ENCODE measurements around the gene MLLT6. TPM values are rescaled to one million over a fixed set of nuclear protein-coding genes. Genes with fewer than 3 reads are reported as not detected.

Gene MLLT6
- total and polyA plus RNA-seq, 2 of the 13 experiments (the other 11 are each of a cell fraction or from before 2014, with no cell fraction given): 50.7 to 69.5 TPM

GRCh38 chr17:38726145-38726544, 21.1 kb downstream of the MLLT6 start (continued):
- TF ChIP-seq ZNF646 (CRISPR knock-in tag; IDR thresholded peaks at IDR 0.05) (peak; percentile 50; the same call in 1 of the 2 replicates), AGO2 (optimal IDR thresholded peaks at IDR 0.05; ENCODE audit: low read depth, low read length) (peak; percentile 36)

GRCh38 chr17:38727736-38728135, 22.7 kb downstream of the MLLT6 start:
- BruUV-seq (replicated peaks): no TSS peak
- H3K4me2 ChIP-seq (ENCODE audit: low read depth, low read length): no peak overlapping the region
- no peak overlapping the region for H2AFZ ChIP-seq (ENCODE audit: low read length)
- no peaks in the 10 kb centered on the region for H3K27me3 ChIP-seq (ENCODE audit: control insufficient read depth in 1 of 2, insufficient read depth in 2 of 2, low read length in 2 of 2)
- in situ Hi-C loops (cut with HindIII; ENCODE audit: extremely low pct_ligation_motif_present, low pct_unique_long_range_greater_than_20kb): no loop called here
- no peak overlapping the region for H3K27ac ChIP-seq (ENCODE audit: extremely low read length, insufficient read depth, low read length)
- POLR2A ChIA-PET: interaction anchor here (0.7 to 3.0 kb wide), 8 partner anchors 9 to 126 kb away, joined by 3 to 29 read pairs (median 6); partner anchors contain the start of genes MLLT6 and PSMB3
- 95% methylated on average over 5 of the region's 5 CpGs for WGBS (ENCODE audit: low lambda C conversion rate)
- intact Hi-C loops (cut with micrococcal nuclease; ENCODE audit: unreplicated experiment): no loop called here
- H3K79me2 ChIP-seq (ENCODE audit: insufficient read depth, low read length): peaks cover 24% of the 10 kb centered on the region
- TF ChIP-seq, protein P1, sequence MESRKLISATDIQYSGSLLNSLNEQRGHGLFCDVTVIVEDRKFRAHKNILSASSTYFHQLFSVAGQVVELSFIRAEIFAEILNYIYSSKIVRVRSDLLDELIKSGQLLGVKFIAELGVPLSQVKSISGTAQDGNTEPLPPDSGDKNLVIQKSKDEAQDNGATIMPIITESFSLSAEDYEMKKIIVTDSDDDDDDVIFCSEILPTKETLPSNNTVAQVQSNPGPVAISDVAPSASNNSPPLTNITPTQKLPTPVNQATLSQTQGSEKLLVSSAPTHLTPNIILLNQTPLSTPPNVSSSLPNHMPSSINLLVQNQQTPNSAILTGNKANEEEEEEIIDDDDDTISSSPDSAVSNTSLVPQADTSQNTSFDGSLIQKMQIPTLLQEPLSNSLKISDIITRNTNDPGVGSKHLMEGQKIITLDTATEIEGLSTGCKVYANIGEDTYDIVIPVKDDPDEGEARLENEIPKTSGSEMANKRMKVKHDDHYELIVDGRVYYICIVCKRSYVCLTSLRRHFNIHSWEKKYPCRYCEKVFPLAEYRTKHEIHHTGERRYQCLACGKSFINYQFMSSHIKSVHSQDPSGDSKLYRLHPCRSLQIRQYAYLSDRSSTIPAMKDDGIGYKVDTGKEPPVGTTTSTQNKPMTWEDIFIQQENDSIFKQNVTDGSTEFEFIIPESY (CRISPR knock-in tag; IDR thresholded peaks at IDR 0.05): 0 out of 2 replicates have a peak, but pooled peaks have one; percentile 1
- TF ChIP-seq ZNF780A (CRISPR knock-in tag; IDR thresholded peaks at IDR 0.05) (no peak), NONO (IDR thresholded peaks at IDR 0.05) (no peak), NONO (CRISPR knock-in tag; conservative IDR thresholded peaks at IDR 0.05) (no peak)
- no peak for DNase-seq (ENCODE audit: low spot score)
- no peak for FAIRE-seq
- H3K9ac ChIP-seq (ENCODE audit: insufficient read depth, low read depth, low read length): no peak overlapping the region
- no peaks in the 10 kb centered on the region for H3K9me3 ChIP-seq (ENCODE audit: low read length)
- H3K36me3 ChIP-seq (replicated peaks in 1 of 2; ENCODE audit: control insufficient read depth in 1 of 2, insufficient read depth in 2 of 2, low read length in 2 of 2): peaks cover 15 to 25% of the 10 kb centered on the region in 2 experiments
- H4K20me1 ChIP-seq (ENCODE audit: insufficient read depth, low read length): 0 out of 2 replicates have a peak, but pooled peaks cover 5% of the 10 kb centered on the region
- no peak overlapping the region for H3K4me3 ChIP-seq (replicated peaks in 1 of 3; ENCODE audit: insufficient read depth in 1 of 3, low read depth in 2 of 3, low read length in 3 of 3)
- no peak for ATAC-seq
- CTCF ChIA-PET (ENCODE audit: low intra/inter-chr PET ratio, low total read pairs): no interaction called here
- peaks cover 33% of the 10 kb centered on the region for H3K4me1 ChIP-seq (ENCODE audit: insufficient read depth, low read length)

Data from HepG2 (cell line).